HG03575 (cell line): ENCODE measurements around the gene TMEM217.

Source experiments
- ATAC-seq: cut with Tn5 transposase; IDR thresholded peaks from one replicate; pipeline ENCODE4 v1.9.1; 2021; ENCODE audit not compliant: unreplicated experiment, insufficient number of reproducible peaks, low FRiP score; ENCODE audit errors: extremely low read depth

The TMEM217 gene

DNA sequence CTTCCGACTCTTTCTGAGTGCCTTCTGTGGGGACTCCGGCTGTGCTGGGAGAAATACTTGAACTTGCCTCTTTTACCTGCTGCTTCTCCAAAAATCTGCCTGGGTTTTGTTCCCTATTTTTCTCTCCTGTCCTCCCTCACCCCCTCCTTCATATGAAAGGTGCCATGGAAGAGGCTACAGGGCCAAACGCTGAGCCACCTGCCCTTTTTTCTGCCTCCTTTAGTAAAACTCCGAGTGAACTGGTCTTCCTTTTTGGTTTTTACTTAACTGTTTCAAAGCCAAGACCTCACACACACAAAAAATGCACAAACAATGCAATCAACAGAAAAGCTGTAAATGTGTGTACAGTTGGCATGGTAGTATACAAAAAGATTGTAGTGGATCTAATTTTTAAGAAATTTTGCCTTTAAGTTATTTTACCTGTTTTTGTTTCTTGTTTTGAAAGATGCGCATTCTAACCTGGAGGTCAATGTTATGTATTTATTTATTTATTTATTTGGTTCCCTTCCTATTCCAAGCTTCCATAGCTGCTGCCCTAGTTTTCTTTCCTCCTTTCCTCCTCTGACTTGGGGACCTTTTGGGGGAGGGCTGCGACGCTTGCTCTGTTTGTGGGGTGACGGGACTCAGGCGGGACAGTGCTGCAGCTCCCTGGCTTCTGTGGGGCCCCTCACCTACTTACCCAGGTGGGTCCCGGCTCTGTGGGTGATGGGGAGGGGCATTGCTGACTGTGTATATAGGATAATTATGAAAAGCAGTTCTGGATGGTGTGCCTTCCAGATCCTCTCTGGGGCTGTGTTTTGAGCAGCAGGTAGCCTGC, 83.2 kb downstream of the TMEM217 start:
- no peak for ATAC-seq

- ATAC-seq, result no peak
Measured at GRCh38 chr6:37174196-37174514, 83.8 kb downstream of the TMEM217 start.

- ATAC-seq, result no peak
Measured at GRCh38 chr6:37173493-37174195, 84.3 kb downstream of the TMEM217 start.

- ATAC-seq, result no peak
Measured at GRCh38 chr6:37172912-37173492, 84.9 kb downstream of the TMEM217 start.

GRCh38 chr6:37171970-37172812, 85.8 kb downstream of the TMEM217 start:
- no peak for ATAC-seq

GRCh38 chr6:37171201-37171969, 86.6 kb downstream of the TMEM217 start:
- ATAC-seq, result no peak

DNA sequence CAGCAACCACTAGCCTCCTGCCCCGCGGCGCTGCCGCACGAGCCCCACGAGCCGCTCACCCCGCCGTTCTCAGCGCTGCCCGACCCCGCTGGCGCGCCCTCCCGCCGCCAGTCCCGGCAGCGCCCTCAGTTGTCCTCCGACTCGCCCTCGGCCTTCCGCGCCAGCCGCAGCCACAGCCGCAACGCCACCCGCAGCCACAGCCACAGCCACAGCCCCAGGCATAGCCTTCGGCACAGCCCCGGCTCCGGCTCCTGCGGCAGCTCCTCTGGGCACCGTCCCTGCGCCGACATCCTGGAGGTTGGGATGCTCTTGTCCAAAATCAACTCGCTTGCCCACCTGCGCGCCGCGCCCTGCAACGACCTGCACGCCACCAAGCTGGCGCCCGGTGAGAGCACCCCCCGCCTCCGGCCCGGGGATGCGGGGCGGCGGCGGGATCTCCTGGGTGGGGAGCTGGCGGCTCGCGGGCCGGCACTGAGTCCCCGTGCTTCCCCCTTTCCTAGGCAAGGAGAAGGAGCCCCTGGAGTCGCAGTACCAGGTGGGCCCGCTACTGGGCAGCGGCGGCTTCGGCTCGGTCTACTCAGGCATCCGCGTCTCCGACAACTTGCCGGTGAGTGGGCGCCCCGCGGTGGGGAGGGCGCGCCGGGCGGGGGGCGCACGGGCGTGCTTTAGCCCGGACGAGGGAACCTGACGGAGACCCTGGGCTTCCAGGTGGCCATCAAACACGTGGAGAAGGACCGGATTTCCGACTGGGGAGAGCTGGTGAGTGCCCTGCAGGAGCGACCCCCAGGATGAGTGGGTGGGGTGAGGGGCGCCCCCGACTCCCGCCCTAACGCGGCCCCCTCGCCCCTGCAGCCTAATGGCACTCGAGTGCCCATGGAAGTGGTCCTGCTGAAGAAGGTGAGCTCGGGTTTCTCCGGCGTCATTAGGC, 87.4 kb downstream of the TMEM217 start:
- ATAC-seq, result no peak

DNA sequence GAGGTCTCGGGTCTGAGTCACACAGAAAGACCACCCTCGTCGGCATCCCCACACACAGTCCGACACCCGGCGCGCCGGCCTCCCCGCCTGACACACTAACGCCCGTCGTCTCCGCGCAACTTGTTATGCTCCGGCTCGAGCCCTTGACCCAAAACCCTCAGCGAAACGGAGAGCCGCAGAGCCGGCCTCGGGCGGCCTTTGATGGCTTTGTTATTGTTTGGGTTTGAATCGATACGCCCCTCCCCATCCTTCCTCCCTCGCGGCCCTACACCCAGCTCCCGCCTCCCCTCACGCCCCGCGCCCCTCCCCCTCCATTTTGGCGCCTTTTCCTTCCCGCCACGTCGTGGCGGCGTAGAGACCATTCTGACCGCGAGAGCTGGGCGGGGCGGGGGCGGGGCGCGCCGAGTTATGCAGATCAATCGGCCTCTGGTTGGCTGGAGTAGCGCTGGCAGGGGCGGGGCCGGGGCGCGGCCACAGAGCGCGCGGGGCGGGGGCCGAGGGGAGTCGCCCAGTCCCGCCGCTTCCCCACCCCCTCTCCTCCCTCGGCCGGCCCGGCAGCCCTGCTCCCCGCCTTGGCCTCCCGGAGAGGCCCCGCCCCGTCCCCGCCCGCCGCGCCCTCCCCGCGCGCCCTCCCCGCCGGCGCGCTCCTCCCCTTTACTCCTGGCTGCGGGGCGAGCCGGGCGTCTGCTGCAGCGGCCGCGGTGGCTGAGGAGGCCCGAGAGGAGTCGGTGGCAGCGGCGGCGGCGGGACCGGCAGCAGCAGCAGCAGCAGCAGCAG, 88.3 kb downstream of the TMEM217 start, which contains the start of gene PIM1:
PIM1 (plus strand) TSS at position 657 of the 777 bp plus-strand sequence. CDS start 424 bp downstream, outside the sequence.
- no peak for ATAC-seq

DNA sequence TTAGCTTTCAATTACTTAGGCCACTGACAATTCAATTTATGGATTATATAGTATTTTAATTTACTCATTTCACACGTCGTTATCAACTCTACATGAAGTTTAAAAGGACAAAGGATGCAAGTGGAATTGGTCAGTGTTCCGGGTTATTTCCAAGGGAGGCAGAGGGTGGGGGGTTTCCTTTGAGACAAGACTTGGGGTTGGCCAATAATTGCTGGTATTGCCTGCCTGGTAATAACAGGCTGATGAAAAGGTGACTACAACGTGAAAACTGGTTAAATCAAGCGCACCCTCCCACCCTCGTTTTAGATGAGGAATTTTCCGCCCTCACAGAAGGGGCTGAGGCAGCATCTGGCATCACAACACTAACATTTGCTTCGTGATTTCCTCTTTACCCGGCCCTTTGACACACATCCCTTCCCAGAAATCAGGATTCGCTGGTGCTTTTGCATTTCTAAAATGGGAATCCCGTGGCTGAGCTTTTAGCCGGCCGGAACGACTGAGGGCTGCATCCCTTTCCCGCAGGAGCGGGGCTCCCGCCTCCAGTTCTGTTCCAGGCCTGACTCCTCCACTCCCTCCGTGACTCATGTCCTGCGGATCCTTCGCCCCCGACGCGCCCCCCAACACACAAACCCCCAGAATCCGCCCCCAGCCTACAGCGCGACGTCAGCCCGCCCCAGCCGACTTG, 89.0 kb downstream of the TMEM217 start:
- no peak for ATAC-seq

DNA sequence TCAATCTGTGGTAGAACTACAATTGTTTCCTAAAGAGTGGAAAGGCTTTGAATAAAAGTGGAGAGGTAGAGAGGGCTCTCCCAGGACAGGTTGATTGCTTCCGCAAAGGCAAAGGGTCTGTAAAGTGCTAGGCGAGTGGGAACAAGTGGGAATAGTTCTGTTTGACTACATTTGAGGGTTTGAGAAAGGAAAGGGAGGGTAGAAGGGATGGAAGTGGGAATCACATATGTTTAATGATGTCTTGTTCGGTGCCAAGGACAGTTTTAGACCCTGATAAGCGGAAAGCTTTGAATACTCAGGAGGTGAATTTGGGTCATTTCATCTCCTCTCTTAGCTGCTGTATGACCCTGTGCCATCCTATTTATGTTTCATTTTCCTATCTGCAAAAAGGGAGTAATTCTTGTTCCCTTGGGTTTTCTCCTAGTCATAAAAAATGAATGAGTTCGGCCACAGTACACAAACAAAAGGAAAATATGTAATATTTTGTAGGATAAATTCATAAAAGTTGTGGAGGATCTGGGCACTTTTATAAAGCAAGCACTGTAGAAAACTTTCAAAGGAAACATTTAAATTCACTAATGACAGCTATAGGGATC, 89.7 kb downstream of the TMEM217 start:
- ATAC-seq, result no peak

- ATAC-seq, result no peak
Measured at GRCh38 chr6:37162740-37163139, 95.2 kb downstream of the TMEM217 start.
